Gastroesophageal sphincter (tissue), 4 donors: ENCODE results near the gene C19orf38. TPM values are rescaled to one million over a fixed set of nuclear protein-coding genes. Genes with fewer than 3 reads are reported as not detected.
A peak's percentile ranks its signal among the peaks of the same experiment; 100 is the strongest.

Experiments
- ATAC-seq: fragments of 150-250 bp; one replicate; pipeline ENCODE4 v1.9.1; 2016; ENCODE audit warnings: mild to moderate bottlenecking, moderate library complexity
- H3K27ac ChIP-seq, 4 donors: fragments of 200-600 bp; sonication (generic) in 3 of 4; 1 replicate in 3 of 4; 2 replicates in 1 of 4; pipeline ENCODE4 v1.5.1; 2016 to 2019
- H3K27me3 ChIP-seq: fragments of 200-600 bp; sonication (generic); one replicate; pipeline ENCODE4 v1.5.1; 2019
- H3K36me3 ChIP-seq, 2 donors: fragments of 200-600 bp; sonication (generic); one replicate each; pipeline ENCODE4 v1.5.1; 2019; ENCODE audit warnings: control low read depth in 1 of 2
- H3K4me1 ChIP-seq, 3 donors: fragments of 200-600 bp; sonication (generic); 1 replicate in 2 of 3; 2 replicates in 1 of 3; pipeline ENCODE4 v1.5.1; 2016 to 2019; ENCODE audit warnings: control low read depth in 2 of 3
- H3K4me3 ChIP-seq, 2 donors: fragments of 200-600 bp; sonication (generic); one replicate each; pipeline ENCODE4 v1.5.1; 2019; ENCODE audit warnings: mild to moderate bottlenecking in 1 of 2, moderate library complexity in 1 of 2
- H3K9me3 ChIP-seq, 3 donors: fragments of 200-600 bp; sonication (generic); one replicate each; pipeline ENCODE4 v1.5.1; 2017 to 2019; ENCODE audit warnings: control low read depth in 2 of 3
- EP300 ChIP-seq: sonication (generic); formaldehyde crosslinking; IDR thresholded peaks from one replicate; pipeline ENCODE4 v1.6.1; 2017; ENCODE audit warnings: antibody characterized with exemption, mild to moderate bottlenecking
- POLR2A ChIP-seq, 2 donors: fragments of 450-650 bp; IDR thresholded peaks; one replicate each; pipeline ENCODE4 v1.6.1; 2017; ENCODE audit warnings: antibody characterized with exemption in 2 of 2, mild to moderate bottlenecking in 2 of 2, moderate library complexity in 1 of 2
- POLR2AphosphoS5 ChIP-seq: sonication (generic); formaldehyde crosslinking; IDR thresholded peaks from one replicate; pipeline ENCODE4 v1.6.1; 2017; ENCODE audit warnings: antibody characterized with exemption
- WGBS, 2 donors: methylation state at CpG; one replicate each; pipeline ENCODE4 v1.1.5; 2018; ENCODE audit warnings: low coverage in 1 of 2; 5-methylcytosine and 5-hydroxymethylcytosine counted together
- total RNA-seq, 4 donors: library from RNA; depleted of rRNA; stranded (reverse); fragments of >200 nt; gene quantifications; one replicate each; pipeline ENCODE4 v1.1.0, GENCODE V29; 2016
- TF ChIP-seq, protein P1 (sequence below), 4 experiments: fragments of 200-600 bp in 2 of 4; fragments of 450-650 bp in 2 of 4; sonication (generic) in 1 of 4; IDR thresholded peaks; one replicate each; pipeline ENCODE4 v1.5.1; 2017 to 2019; ENCODE audit warnings: antibody characterized with exemption in 4 of 4, mild to moderate bottlenecking in 2 of 4, moderate library complexity in 2 of 4

Gene C19orf38
- total RNA-seq, 4 donors from 2014 or later, result 0.89 to 3.1 (median 2.1) TPM; not detected in 1

DNA sequence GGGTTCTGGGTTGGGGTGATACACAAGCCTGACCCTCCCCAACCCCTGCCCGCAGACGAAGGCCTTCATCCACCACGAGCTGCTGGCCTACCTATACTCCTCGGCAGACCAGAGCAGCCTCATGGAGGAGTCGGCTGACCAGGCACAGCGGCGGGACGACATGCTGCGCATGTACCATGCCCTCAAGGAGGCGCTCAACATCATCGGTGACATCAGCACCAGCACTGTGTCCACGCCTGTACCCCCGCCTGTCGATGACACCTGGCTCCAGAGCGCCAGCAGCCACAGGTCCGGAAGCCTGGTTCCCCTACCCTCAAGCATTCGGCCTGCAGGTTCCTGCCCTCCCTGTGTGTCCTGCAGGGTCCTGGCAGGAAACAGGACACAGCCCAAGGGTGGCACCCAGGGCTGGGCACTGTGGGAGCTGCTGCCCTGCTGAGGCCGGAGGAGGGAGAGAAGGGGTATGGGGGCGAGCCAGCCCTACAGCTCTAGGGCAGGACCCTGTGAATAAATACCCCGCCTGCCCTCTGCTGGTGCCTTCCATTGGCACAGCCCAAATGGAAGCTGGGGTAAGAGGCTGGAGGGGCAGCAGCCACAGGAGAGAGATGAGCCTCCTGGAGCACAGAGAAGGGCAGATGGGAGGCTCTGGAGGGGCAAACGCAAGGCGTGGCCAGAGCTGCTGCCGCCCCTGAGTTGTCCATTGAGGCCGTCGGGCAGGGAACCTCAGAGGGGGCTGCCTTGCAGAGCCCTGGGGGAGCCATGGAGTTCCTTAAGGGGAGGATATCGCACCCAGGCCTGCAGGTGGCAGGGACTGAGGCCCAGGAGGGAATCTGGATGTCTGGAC is 19.0 kb upstream of the C19orf38 start:
- TF ChIP-seq EP300, result no peak
- TF ChIP-seq POLR2A (IDR thresholded peaks at IDR 0.05), result no peak
- TF ChIP-seq, protein P1, sequence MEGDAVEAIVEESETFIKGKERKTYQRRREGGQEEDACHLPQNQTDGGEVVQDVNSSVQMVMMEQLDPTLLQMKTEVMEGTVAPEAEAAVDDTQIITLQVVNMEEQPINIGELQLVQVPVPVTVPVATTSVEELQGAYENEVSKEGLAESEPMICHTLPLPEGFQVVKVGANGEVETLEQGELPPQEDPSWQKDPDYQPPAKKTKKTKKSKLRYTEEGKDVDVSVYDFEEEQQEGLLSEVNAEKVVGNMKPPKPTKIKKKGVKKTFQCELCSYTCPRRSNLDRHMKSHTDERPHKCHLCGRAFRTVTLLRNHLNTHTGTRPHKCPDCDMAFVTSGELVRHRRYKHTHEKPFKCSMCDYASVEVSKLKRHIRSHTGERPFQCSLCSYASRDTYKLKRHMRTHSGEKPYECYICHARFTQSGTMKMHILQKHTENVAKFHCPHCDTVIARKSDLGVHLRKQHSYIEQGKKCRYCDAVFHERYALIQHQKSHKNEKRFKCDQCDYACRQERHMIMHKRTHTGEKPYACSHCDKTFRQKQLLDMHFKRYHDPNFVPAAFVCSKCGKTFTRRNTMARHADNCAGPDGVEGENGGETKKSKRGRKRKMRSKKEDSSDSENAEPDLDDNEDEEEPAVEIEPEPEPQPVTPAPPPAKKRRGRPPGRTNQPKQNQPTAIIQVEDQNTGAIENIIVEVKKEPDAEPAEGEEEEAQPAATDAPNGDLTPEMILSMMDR (IDR thresholded peaks at IDR 0.05), result no peak
- TF ChIP-seq POLR2AphosphoS5, result no peak
- Histone ChIP-seq H3K4me1 (no peaks in the 10 kb centered on the region), H3K4me3 (no peak overlapping the region), H3K36me3 (peaks cover 0 to 95% of the 10 kb centered on the region in 2 donors), H3K9me3 (no peaks in the 10 kb centered on the region), H3K27ac (no peak overlapping the region), H3K27me3 (no peaks in the 10 kb centered on the region)
- WGBS, 2 donors, result 94% methylated on average over 7 of the region's 26 CpGs; no CpG with 5 or more reads in 1 of the 2 donors
- ATAC-seq, result no peak

DNA sequence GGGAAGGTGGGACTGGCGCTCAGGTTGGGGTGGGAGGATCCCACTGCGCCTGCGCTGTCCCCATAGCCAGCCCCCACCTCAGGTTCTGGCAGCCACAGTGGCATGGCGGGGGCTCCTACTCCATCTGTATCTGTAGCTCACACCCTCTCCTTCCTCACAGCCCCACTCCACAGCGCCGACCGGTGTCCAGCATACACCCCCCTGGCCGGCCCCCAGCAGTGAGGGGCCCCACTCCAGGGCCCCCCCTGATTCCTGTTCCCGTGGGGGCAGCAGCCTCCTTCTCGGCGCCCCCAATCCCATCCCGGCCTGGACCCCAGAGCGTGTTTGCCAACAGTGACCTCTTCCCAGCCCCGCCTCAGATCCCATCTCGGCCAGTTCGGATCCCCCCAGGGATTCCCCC is 18.2 kb upstream of the C19orf38 start:
- no peak overlapping the region for H3K27ac ChIP-seq
- WGBS, 2 donors, result 93% methylated on average over 4 of the region's 16 CpGs; no CpG with 5 or more reads in 1 of the 2 donors
- no peak for ATAC-seq
- H3K36me3 ChIP-seq, result peaks cover 0 to 87% of the 10 kb centered on the region in 2 donors
- H3K9me3 ChIP-seq, result no peaks in the 10 kb centered on the region
- H3K27me3 ChIP-seq, result no peaks in the 10 kb centered on the region
- H3K4me3 ChIP-seq, result no peak overlapping the region
- H3K4me1 ChIP-seq, result peaks cover 0 to 3% (median 0%) of the 10 kb centered on the region in 3 donors
- no peak for TF ChIP-seq POLR2A (IDR thresholded peaks at IDR 0.05)
- TF ChIP-seq POLR2AphosphoS5, result no peak
- no peak for TF ChIP-seq EP300
- TF ChIP-seq, protein P1 (IDR thresholded peaks at IDR 0.05), result no peak

DNA sequence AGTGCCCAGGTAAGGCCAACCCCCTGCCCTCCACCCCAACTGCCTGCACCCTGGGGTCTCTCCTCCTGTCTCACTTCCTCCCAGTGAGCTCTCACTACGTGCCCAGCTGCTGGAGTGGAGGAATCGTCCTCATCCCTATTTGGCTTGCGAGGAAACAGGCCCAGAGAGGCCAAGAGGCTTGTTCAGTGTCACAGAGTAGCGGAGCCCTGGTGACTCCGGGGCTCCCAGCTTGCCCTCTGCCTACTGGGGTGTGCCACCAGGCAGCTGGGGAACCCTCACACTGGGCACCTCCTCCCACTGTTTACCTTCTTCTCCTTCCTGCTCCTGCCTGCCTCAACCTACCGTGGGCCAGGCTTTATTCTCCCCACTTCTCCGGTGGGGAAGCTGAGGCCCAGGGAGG is 17.8 kb upstream of the C19orf38 start:
- Histone ChIP-seq H3K9me3 (no peaks in the 10 kb centered on the region), H3K36me3 (peaks cover 0 to 83% of the 10 kb centered on the region in 2 donors), H3K4me1 (peaks cover 0 to 7% (median 0%) of the 10 kb centered on the region in 3 donors), H3K27me3 (no peaks in the 10 kb centered on the region), H3K4me3 (no peak overlapping the region), H3K27ac (no peak overlapping the region)
- no peak for ATAC-seq
- TF ChIP-seq POLR2A (IDR thresholded peaks at IDR 0.05), result no peak
- TF ChIP-seq POLR2AphosphoS5, result no peak
- TF ChIP-seq EP300, result no peak
- TF ChIP-seq, protein P1 (IDR thresholded peaks at IDR 0.05), result no peak
- 48% methylated on average over 2 of the region's 7 CpGs; no CpG with 5 or more reads in 1 of the 2 donors for WGBS, 2 donors

DNA sequence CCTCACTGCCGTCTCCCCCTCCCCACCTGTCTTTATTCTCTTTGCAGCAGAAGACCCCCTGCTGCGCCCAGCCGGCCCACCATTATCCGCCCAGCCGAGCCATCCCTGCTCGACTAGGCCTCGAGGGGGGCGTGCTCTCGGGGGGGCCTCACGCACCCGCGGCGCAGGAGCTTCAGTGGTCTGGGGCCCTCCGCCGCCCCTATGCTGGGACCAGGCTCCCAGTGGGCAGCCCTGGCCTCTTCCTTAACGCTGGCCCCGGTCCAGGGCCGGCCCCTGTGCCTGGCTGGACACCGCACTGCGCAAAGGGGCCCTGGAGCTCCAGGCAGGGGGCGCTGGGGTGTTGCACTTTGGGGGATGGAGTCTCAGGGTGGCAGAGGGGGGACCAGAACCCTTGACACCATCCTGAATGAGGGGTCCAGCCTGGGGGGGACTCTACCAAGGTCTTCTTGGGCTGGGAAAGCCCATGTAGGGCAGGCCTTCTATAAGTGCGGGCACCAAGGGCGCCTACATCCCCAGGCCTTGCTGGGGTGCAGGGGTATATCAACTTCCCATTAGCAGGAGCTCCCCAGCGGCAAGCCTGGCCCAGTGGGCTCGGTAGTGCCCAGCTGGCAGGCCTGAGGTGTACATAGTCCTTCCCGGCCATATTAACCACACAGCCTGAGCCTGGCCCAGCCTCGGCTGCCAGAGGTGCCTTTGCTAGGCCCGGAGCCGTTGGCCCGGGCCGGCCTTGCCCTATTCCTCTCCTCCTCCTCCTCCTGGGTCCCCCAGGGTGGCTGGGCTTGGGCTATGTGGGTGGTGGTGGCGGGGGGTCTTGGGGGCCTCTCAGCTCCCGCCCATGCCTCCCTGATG is 17.1 kb upstream of the C19orf38 start:
- Histone ChIP-seq H3K36me3 (peaks cover 0 to 75% of the 10 kb centered on the region in 2 donors), H3K4me1 (peaks cover 0 to 10% (median 0%) of the 10 kb centered on the region in 3 donors), H3K9me3 (no peaks in the 10 kb centered on the region), H3K27me3 (no peaks in the 10 kb centered on the region), H3K27ac (peak overlapping the region in 2 of 4 donors; percentile 2 to 32), H3K4me3 (no peak overlapping the region)
- ATAC-seq, result no peak
- WGBS, 2 donors, result no CpG with 5 or more reads among the region's 33 CpGs
- TF ChIP-seq POLR2A (IDR thresholded peaks at IDR 0.05), result no peak
- TF ChIP-seq EP300, result no peak
- TF ChIP-seq, protein P1 (IDR thresholded peaks at IDR 0.05), result no peak
- no peak for TF ChIP-seq POLR2AphosphoS5
